A549 (cell line): Measurements from ENCODE around the gene TRNAU1AP. TPM values are rescaled to one million over a fixed set of nuclear protein-coding genes. Genes with fewer than 3 reads are reported as not detected.

Experiments used
- ATAC-seq, 2 experiments: fragments of 200-7000 bp in 1 of 2; fragments of >200 bp in 1 of 2; cut with Nextera tagmentation in 1 of 2; cut with Tn5 transposase in 1 of 2; 3 replicates each; pipeline versions ENCODE4 v1.8.0 to v1.9.1; 2018 to 2020; ENCODE audit warnings: mild to moderate bottlenecking in 1 of 2, moderate library complexity in 1 of 2
- CTCF ChIA-PET: fragments of 300-600 bp; sonication (Branson Sonifier 250); formaldehyde crosslinking; extraction: SDS; loops from one replicate; lab custom pipeline; 2021; ENCODE audit warnings: antibody characterized with exemption, inconsistent platforms; lab: Yijun Ruan, JAX
- POLR2A ChIA-PET: fragments of 350-600 bp; formaldehyde crosslinking; extraction: SDS; loops from one replicate; lab custom pipeline; 2021; ENCODE audit warnings: antibody characterized with exemption, inconsistent platforms; lab: Yijun Ruan, JAX
- DNase-seq, 2 experiments: peaks; one replicate each; pipeline versions ENCODE4 v3.0.0 to v3.0.0-alpha.2; 2011 to 2016; ENCODE audit warnings: low read depth in 1 of 2, low spot score in 1 of 2
- FAIRE-seq: peaks from 2 replicates; lab custom pipeline; 2011; peaks lifted over from hg19 to GRCh38; lab: Jason Lieb, UNC
- H3K27ac ChIP-seq, 2 experiments: fragments of >200 bp; sonication (Bioruptor Twin); formaldehyde crosslinking; 3 replicates each; pipeline ENCODE4 v1.5.1; 2016 to 2017
- H3K4me1 ChIP-seq: fragments of >200 bp; sonication (Bioruptor Twin); formaldehyde crosslinking; 3 replicates; pipeline ENCODE4 v1.6.1; 2016
- H3K4me2 ChIP-seq: fragments of >200 bp; sonication (Bioruptor Twin); formaldehyde crosslinking; 3 replicates; pipeline ENCODE4 v1.6.1; 2016
- H3K4me3 ChIP-seq: fragments of >200 bp; sonication (Bioruptor Twin); formaldehyde crosslinking; 3 replicates; pipeline ENCODE4 v1.5.1; 2016
- H3K9me3 ChIP-seq: fragments of >200 bp; sonication (Bioruptor Twin); formaldehyde crosslinking; 3 replicates; pipeline ENCODE4 v1.6.1; 2016
- CBX2 ChIP-seq: fragments of 200-600 bp; sonication (generic); IDR thresholded peaks from 2 replicates; pipeline ENCODE4 v1.6.1; 2016; ENCODE audit warnings: low read depth, mild to moderate bottlenecking, borderline replicate concordance
- CHD2 ChIP-seq: fragments of 150-350 bp; IDR thresholded peaks from 2 replicates; pipeline ENCODE4 v1.6.1; 2014; ENCODE audit warnings: low read length; ENCODE audit not compliant: partially characterized antibody
- CTCF ChIP-seq: fragments of >200 bp; sonication (Bioruptor Twin); formaldehyde crosslinking; IDR thresholded peaks from 3 replicates; pipeline ENCODE4 v1.5.1; 2016
- E2F6 ChIP-seq: IDR thresholded peaks from 2 replicates; pipeline ENCODE4 v1.6.1; 2012; ENCODE audit warnings: low read depth, borderline replicate concordance
- EHMT2 ChIP-seq: fragments of 200-600 bp; sonication (generic); IDR thresholded peaks from 2 replicates; pipeline ENCODE4 v1.6.1; 2016; ENCODE audit warnings: antibody characterized with exemption, low read depth, mild to moderate bottlenecking, moderate library complexity
- FOSB ChIP-seq: fragments of 250-450 bp; sonication (Bioruptor Pico); IDR thresholded peaks from 2 replicates; pipeline ENCODE4 v1.5.0; 2020; ENCODE audit warnings: mild to moderate bottlenecking, moderate library complexity
- HDAC2 ChIP-seq: fragments of 200-600 bp; sonication (generic); IDR thresholded peaks from 2 replicates; pipeline ENCODE4 v1.6.1; 2016
- HOXB5 ChIP-seq: fragments of 250-450 bp; sonication (Bioruptor Pico); IDR thresholded peaks from 2 replicates; pipeline ENCODE4 v1.5.0; 2020; ENCODE audit warnings: mild to moderate bottlenecking, moderate library complexity
- JUNB ChIP-seq: fragments of >200 bp; sonication (Bioruptor Twin); formaldehyde crosslinking; IDR thresholded peaks from 2 replicates; pipeline ENCODE4 v1.6.1; 2016
- KDM1A ChIP-seq: fragments of 200-600 bp; sonication (generic); IDR thresholded peaks from 2 replicates; pipeline ENCODE4 v1.6.1; 2016; ENCODE audit warnings: low read depth, mild to moderate bottlenecking
- KDM5A ChIP-seq: fragments of 200-600 bp; sonication (generic); IDR thresholded peaks from 2 replicates; pipeline ENCODE4 v1.6.1; 2016; ENCODE audit warnings: antibody characterized with exemption, mild to moderate bottlenecking
- MAX ChIP-seq: IDR thresholded peaks from 2 replicates; pipeline ENCODE4 v1.6.1; 2012
- MAZ ChIP-seq: fragments of 150-350 bp; IDR thresholded peaks from 2 replicates; pipeline ENCODE4 v1.6.1; 2014; ENCODE audit warnings: antibody characterized with exemption, low read depth, low read length, borderline replicate concordance
- MYC ChIP-seq: IDR thresholded peaks from 2 replicates; pipeline ENCODE4 v1.6.1; 2012; ENCODE audit warnings: mild to moderate bottlenecking, inconsistent platforms, low read length, improper control_type of control experiment, borderline replicate concordance
- NFE2L2 ChIP-seq: fragments of 150-350 bp; conservative IDR thresholded peaks from 2 replicates; pipeline ENCODE4 v1.6.1; 2014; ENCODE audit warnings: low read length
- NR3C1 ChIP-seq: fragments of >200 bp; sonication (Bioruptor Twin); formaldehyde crosslinking; IDR thresholded peaks from 3 replicates; pipeline ENCODE4 v1.6.1; 2017
- PHF8 ChIP-seq: fragments of 200-600 bp; sonication (generic); IDR thresholded peaks from 2 replicates; pipeline ENCODE4 v1.6.1; 2016; ENCODE audit warnings: low read depth, mild to moderate bottlenecking, antibody characterized with exemption, moderate library complexity, borderline replicate concordance
- POLR2A ChIP-seq: IDR thresholded peaks from 2 replicates; pipeline ENCODE4 v1.6.1; 2012; ENCODE audit warnings: mild to moderate bottlenecking, low read length
- RAD21 ChIP-seq, 2 experiments: fragments of >200 bp in 1 of 2; sonication (Bioruptor Twin) in 1 of 2; formaldehyde crosslinking in 1 of 2; IDR thresholded peaks in 1 of 2; conservative IDR thresholded peaks in 1 of 2; 2 replicates in 1 of 2; 3 replicates in 1 of 2; pipeline ENCODE4 v1.6.1; 2012 to 2018; ENCODE audit warnings: inconsistent platforms in 1 of 2
- RCOR1 ChIP-seq: fragments of 150-350 bp; IDR thresholded peaks from 2 replicates; pipeline ENCODE4 v1.6.1; 2014; ENCODE audit warnings: antibody characterized with exemption, low read length, low read depth
- USF2 ChIP-seq: fragments of 450-650 bp; IDR thresholded peaks from 2 replicates; pipeline ENCODE4 v1.6.1; 2014; ENCODE audit warnings: antibody characterized with exemption
- ZSCAN20 ChIP-seq: fragments of 250-450 bp; sonication (Bioruptor Pico); IDR thresholded peaks from 2 replicates; pipeline ENCODE4 v1.8.0; 2022; ENCODE audit warnings: mild to moderate bottlenecking, moderate library complexity
- WGBS: methylation state at CpG from one replicate; pipeline ENCODE4 v1.1.6; 2017; ENCODE audit errors: missing lambda C conversion rate; 5-methylcytosine and 5-hydroxymethylcytosine counted together
- polyA plus RNA-seq, 4 experiments: library from polyadenylated mRNA; depleted of rRNA in 3 of 4; stranded (reverse); fragments of >200 nt; fragmentation: RNase III in 1 of 4; extraction: RNeasy Plus Mini Kit Qiagen cat#74134 plus additional on column Dnase treatment in 1 of 4; gene quantifications; 2 replicates in 3 of 4; 3 replicates in 1 of 4; pipeline ENCODE4 v1.2.3, GENCODE V29; 2011 to 2017
- TF ChIP-seq, protein P1 (sequence below): fragments of 200-600 bp; sonication (generic); IDR thresholded peaks from 2 replicates; pipeline ENCODE4 v1.6.1; 2016; ENCODE audit warnings: antibody characterized with exemption, mild to moderate bottlenecking, moderate library complexity
- TF ChIP-seq, protein P2 (sequence below): fragments of 250-450 bp; sonication (Bioruptor Pico); IDR thresholded peaks from 2 replicates; pipeline ENCODE4 v1.5.0; 2021; ENCODE audit warnings: mild to moderate bottlenecking, moderate library complexity, borderline replicate concordance

The TRNAU1AP gene
- polyA plus RNA-seq, 2 of the 4 experiments (the other 2 are of a cell fraction): 14.5 to 23.8 TPM

- ChIA-PET POLR2A (no interaction called here), CTCF (no interaction called here)
- FAIRE-seq (no peak), ATAC-seq (no peak), DNase-seq (no peak)
- H3K9me3 ChIP-seq: no peaks in the 10 kb centered on the region
- no peak overlapping the region for H3K4me2 ChIP-seq
- H3K27ac ChIP-seq: no peak overlapping the region
- H3K4me1 ChIP-seq: no peaks in the 10 kb centered on the region
- no peak for TF ChIP-seq MYC
- TF ChIP-seq POLR2A: no peak
- TF ChIP-seq NFE2L2: no peak
- TF ChIP-seq, protein P1, sequence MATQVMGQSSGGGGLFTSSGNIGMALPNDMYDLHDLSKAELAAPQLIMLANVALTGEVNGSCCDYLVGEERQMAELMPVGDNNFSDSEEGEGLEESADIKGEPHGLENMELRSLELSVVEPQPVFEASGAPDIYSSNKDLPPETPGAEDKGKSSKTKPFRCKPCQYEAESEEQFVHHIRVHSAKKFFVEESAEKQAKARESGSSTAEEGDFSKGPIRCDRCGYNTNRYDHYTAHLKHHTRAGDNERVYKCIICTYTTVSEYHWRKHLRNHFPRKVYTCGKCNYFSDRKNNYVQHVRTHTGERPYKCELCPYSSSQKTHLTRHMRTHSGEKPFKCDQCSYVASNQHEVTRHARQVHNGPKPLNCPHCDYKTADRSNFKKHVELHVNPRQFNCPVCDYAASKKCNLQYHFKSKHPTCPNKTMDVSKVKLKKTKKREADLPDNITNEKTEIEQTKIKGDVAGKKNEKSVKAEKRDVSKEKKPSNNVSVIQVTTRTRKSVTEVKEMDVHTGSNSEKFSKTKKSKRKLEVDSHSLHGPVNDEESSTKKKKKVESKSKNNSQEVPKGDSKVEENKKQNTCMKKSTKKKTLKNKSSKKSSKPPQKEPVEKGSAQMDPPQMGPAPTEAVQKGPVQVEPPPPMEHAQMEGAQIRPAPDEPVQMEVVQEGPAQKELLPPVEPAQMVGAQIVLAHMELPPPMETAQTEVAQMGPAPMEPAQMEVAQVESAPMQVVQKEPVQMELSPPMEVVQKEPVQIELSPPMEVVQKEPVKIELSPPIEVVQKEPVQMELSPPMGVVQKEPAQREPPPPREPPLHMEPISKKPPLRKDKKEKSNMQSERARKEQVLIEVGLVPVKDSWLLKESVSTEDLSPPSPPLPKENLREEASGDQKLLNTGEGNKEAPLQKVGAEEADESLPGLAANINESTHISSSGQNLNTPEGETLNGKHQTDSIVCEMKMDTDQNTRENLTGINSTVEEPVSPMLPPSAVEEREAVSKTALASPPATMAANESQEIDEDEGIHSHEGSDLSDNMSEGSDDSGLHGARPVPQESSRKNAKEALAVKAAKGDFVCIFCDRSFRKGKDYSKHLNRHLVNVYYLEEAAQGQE: no peak
- TF ChIP-seq, protein P2, sequence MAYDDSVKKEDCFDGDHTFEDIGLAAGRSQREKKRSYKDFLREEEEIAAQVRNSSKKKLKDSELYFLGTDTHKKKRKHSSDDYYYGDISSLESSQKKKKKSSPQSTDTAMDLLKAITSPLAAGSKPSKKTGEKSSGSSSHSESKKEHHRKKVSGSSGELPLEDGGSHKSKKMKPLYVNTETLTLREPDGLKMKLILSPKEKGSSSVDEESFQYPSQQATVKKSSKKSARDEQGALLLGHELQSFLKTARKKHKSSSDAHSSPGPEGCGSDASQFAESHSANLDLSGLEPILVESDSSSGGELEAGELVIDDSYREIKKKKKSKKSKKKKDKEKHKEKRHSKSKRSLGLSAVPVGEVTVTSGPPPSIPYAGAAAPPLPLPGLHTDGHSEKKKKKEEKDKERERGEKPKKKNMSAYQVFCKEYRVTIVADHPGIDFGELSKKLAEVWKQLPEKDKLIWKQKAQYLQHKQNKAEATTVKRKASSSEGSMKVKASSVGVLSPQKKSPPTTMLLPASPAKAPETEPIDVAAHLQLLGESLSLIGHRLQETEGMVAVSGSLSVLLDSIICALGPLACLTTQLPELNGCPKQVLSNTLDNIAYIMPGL (CRISPR knock-in tag): no peak
- TF ChIP-seq FOSB (CRISPR knock-in tag): no peak
- TF ChIP-seq JUNB: no peak
- no peak for TF ChIP-seq PHF8
- TF ChIP-seq EHMT2: no peak
- no peak for TF ChIP-seq CHD2
- no peak for TF ChIP-seq RCOR1
- no peak for TF ChIP-seq RAD21 (conservative IDR thresholded peaks at IDR 0.05 in 1 of 2, IDR thresholded peaks at IDR 0.05 in 1 of 2)
- no peak for TF ChIP-seq NR3C1
- TF ChIP-seq KDM5A: no peak
- TF ChIP-seq CBX2: no peak
- H3K4me3 ChIP-seq: no peak overlapping the region
- WGBS: 91% methylated on average over 3 of the region's 3 CpGs
These were observed 8.0 kb downstream of the TRNAU1AP start for GRCh38 chr1:28560886-28561285.

DNA sequence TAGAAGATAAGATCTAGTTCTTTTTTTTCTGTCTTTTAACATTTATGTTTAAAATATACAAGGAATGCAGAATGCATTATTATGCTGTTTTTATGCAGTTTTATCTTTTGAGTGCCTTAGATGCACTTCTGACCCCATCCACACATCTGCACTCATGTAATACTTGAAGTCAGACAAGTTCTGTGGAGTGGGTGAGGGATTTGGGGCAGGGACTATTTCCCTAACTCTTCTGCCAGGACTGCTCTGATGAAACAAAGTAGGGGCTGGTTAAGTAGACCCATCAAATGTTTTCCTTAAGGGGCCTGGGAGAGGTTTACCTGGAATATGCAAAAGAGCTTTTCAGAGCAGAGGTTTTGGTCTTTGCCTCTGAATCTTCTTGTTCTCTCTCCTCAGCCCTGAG, 11.4 kb downstream of the TRNAU1AP start:
- Histone ChIP-seq H3K4me2 (no peak overlapping the region), H3K4me3 (no peak overlapping the region), H3K9me3 (no peaks in the 10 kb centered on the region), H3K27ac (no peak overlapping the region), H3K4me1 (no peaks in the 10 kb centered on the region)
- no peak for ATAC-seq
- TF ChIP-seq ZSCAN20 (CRISPR knock-in tag): no peak
- TF ChIP-seq, protein P2 (CRISPR knock-in tag): no peak
- TF ChIP-seq USF2: no peak
- TF ChIP-seq MAZ: no peak
- no peak for TF ChIP-seq KDM1A
- TF ChIP-seq E2F6: no peak
- no peak for TF ChIP-seq POLR2A
- no peak for TF ChIP-seq HDAC2
- no peak for TF ChIP-seq RCOR1
- TF ChIP-seq HOXB5 (CRISPR knock-in tag): no peak
- no peak for TF ChIP-seq MAX
- TF ChIP-seq KDM5A: no peak
- TF ChIP-seq PHF8: no peak
- TF ChIP-seq RAD21 (conservative IDR thresholded peaks at IDR 0.05 in 1 of 2, IDR thresholded peaks at IDR 0.05 in 1 of 2): no peak
- TF ChIP-seq CTCF: no peak
- CTCF ChIA-PET: interaction anchor here (0.6 to 2.3 kb wide), 3 partner anchors 9 to 206 kb away, joined by 3 to 7 read pairs (median 3); no protein-coding TSS in a partner anchor
- DNase-seq: no peak
- FAIRE-seq: no peak
- POLR2A ChIA-PET: interaction anchor here (0.8 kb wide), 1 partner anchor 11 kb away, joined by 3 read pairs; the partner anchor contains the start of gene TRNAU1AP
